ENCODE results near the gene DNAH17.
A peak's percentile ranks its signal among the peaks of the same experiment; 100 is the strongest.

DNAH17 gene

GRCh38 chr17:78494696-78495330 lies 82.4 kb downstream of the DNAH17 start:
- no peak for DNase-seq

GRCh38 chr17:78493853-78494695 lies 83.1 kb downstream of the DNAH17 start:
- no peak for DNase-seq

GRCh38 chr17:78493450-78493849 lies 83.7 kb downstream of the DNAH17 start:
- no peak for DNase-seq

- no peak for DNase-seq
These were observed 84.9 kb downstream of the DNAH17 start for GRCh38 chr17:78492116-78492799.

GRCh38 chr17:78491236-78492115 lies 85.7 kb downstream of the DNAH17 start:
- no peak for DNase-seq

GRCh38 chr17:78490673-78491072 lies 86.5 kb downstream of the DNAH17 start:
- no peak for DNase-seq

- no peak for DNase-seq
These were observed 87.0 kb downstream of the DNAH17 start for GRCh38 chr17:78490156-78490555.

- no peak for DNase-seq
These were observed 88.1 kb downstream of the DNAH17 start for GRCh38 chr17:78488867-78489634.

GRCh38 chr17:78488156-78488555 lies 89.0 kb downstream of the DNAH17 start:
- no peak for DNase-seq

- no peak for DNase-seq
These were observed 90.1 kb downstream of the DNAH17 start for GRCh38 chr17:78486946-78487680.

- no peak for DNase-seq
These were observed 90.9 kb downstream of the DNAH17 start for GRCh38 chr17:78486228-78486802.

GRCh38 chr17:78485290-78486168 lies 91.7 kb downstream of the DNAH17 start:
- DNase-seq, result no peak

- DNase-seq, result peak in 1 of 2 donors; percentile 22
These were observed 92.6 kb downstream of the DNAH17 start for GRCh38 chr17:78484271-78485246.

- no peak for DNase-seq
These were observed 97.8 kb downstream of the DNAH17 start for GRCh38 chr17:78479369-78479768.

GRCh38 chr17:78478757-78479297 lies 98.4 kb downstream of the DNAH17 start:
- DNase-seq, result no peak

GRCh38 chr17:78477913-78478756 lies 99.1 kb downstream of the DNAH17 start:
- DNase-seq, result no peak

GRCh38 chr17:78476973-78477372 lies 100.2 kb downstream of the DNAH17 start:
- DNase-seq, result no peak
